ENCODE measurements around the gene MYL4. TPM values are rescaled to one million over a fixed set of nuclear protein-coding genes. Genes with fewer than 3 reads are reported as not detected.

MYL4 gene
- total and polyA plus RNA-seq, 2 of the 8 experiments (the other 6 are each of a cell fraction or from before 2014, with no cell fraction given) = 0.12 TPM; not detected in 1

DNA sequence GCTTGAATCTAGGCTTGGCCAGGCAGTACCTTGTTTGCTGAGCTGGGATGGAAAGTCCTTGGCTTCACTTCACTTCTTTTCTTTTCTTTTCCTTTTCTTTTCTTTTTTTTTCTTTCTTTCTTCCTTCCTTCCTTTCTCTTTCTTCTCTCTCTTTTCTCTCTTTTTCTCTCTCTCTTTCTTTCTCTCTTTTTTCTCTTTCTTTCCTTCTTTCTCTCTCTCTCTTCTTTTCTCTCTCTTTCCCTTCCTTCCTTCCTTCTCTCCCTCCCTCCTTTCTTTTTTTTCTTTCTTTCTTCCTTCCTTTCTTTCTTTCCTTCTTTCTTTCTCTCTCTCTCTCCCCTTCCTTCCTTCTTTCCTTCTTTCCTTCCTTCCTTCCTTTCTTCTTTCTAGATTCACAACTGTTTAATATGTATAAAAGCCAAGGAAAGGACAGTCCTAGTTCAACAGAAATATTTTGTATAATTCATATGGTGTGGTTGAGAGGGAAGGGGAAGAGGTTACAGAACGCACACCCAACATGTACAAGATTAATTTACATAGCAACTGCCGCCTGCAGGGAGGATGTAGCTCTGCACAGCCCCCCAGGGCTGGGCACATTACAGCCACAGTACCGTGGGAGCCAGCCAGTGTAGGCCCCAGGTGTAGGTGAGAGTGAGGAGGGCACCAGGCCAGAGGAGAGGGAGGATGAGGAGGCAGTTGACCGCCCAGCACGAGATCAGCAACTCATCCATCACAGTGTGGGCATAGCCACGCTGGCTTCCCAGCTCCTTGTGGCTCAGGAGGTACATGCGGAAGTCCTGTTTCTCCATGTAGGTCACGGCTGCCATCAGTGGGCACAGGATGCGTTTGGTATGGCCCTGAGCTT is 34.8 kb downstream of the MYL4 start (continued):
- no peak for TF ChIP-seq FOSL1 (IDR thresholded peaks at IDR 0.05; ENCODE audit: insufficient read depth, low read depth, low read length)
- no peak for TF ChIP-seq ZNF274 (IDR thresholded peaks at IDR 0.05; ENCODE audit: borderline replicate concordance, extremely low read depth, low read length)
- TF ChIP-seq SIX5 (IDR thresholded peaks at IDR 0.05; ENCODE audit: low read depth, low read length) = no peak
